Measurements from ENCODE around the gene EGLN2. TPM values are rescaled to one million over a fixed set of nuclear protein-coding genes. Genes with fewer than 3 reads are reported as not detected.

Gene EGLN2
- total and polyA plus RNA-seq, 4 donors: 130 to 157 (median 132) TPM

GRCh38 chr19:40785526-40785925, 13.5 kb upstream of the EGLN2 start:
- H3K4me1 ChIP-seq (ENCODE audit: control insufficient read depth in 5 of 5, insufficient read depth in 5 of 5, low read length in 5 of 5): no peaks in the 10 kb centered on the region
- DNase-seq (no peak), ATAC-seq (ENCODE audit: insufficient read depth, low FRiP score) (no peak)
- H3K4me3 ChIP-seq: no peak overlapping the region
- peaks cover 0 to 27% (median 2%) of the 10 kb centered on the region in 4 donors for H3K36me3 ChIP-seq (ENCODE audit: control insufficient read depth in 4 of 4, insufficient read depth in 4 of 4, low read length in 4 of 4)
- H3K27me3 ChIP-seq (ENCODE audit: control insufficient read depth in 3 of 3, insufficient read depth in 3 of 3, low read length in 2 of 3): no peaks in the 10 kb centered on the region
- no peak overlapping the region for H3K27ac ChIP-seq (ENCODE audit: low read depth in 1 of 2, low read length in 1 of 2)
- no peak overlapping the region for H3K9ac ChIP-seq (ENCODE audit: insufficient read depth in 1 of 2, low read length in 2 of 2)
- H3K9me3 ChIP-seq (ENCODE audit: control insufficient read depth in 4 of 4, insufficient read depth in 3 of 4, low read length in 3 of 4): peaks cover 0 to 2% (median 0%) of the 10 kb centered on the region in 4 donors
- no peak for TF ChIP-seq CTCF (IDR thresholded peaks at IDR 0.05; ENCODE audit: control extremely low read depth, extremely low read depth)
- WGBS, 2 donors: 64 to 74% methylated on average over 1 of the region's 1 CpG

- Histone ChIP-seq H3K4me3 (no peak overlapping the region), H3K27ac (ENCODE audit: low read depth in 1 of 2, low read length in 1 of 2) (no peak overlapping the region), H3K27me3 (ENCODE audit: control insufficient read depth in 3 of 3, insufficient read depth in 3 of 3, low read length in 2 of 3) (no peaks in the 10 kb centered on the region), H3K9me3 (ENCODE audit: control insufficient read depth in 4 of 4, insufficient read depth in 3 of 4, low read length in 3 of 4) (peaks cover 0 to 2% (median 0%) of the 10 kb centered on the region in 4 donors), H3K4me1 (ENCODE audit: control insufficient read depth in 5 of 5, insufficient read depth in 5 of 5, low read length in 5 of 5) (no peaks in the 10 kb centered on the region), H3K9ac (ENCODE audit: insufficient read depth in 1 of 2, low read length in 2 of 2) (no peak overlapping the region), H3K36me3 (ENCODE audit: control insufficient read depth in 4 of 4, insufficient read depth in 4 of 4, low read length in 4 of 4) (peaks cover 0 to 27% (median 2%) of the 10 kb centered on the region in 4 donors)
- DNase-seq: no peak
- WGBS, 2 donors: 92 to 93% methylated on average over 25 of the region's 25 CpGs
- TF ChIP-seq CTCF (IDR thresholded peaks at IDR 0.05; ENCODE audit: control extremely low read depth, extremely low read depth): no peak
- no peak for ATAC-seq (ENCODE audit: insufficient read depth, low FRiP score)
These were observed 12.6 kb upstream of the EGLN2 start for GRCh38 chr19:40786060-40787037.

- peaks cover 0 to 2% (median 0%) of the 10 kb centered on the region in 4 donors for H3K9me3 ChIP-seq (ENCODE audit: control insufficient read depth in 4 of 4, insufficient read depth in 3 of 4, low read length in 3 of 4)
- no peak overlapping the region for H3K9ac ChIP-seq (ENCODE audit: insufficient read depth in 1 of 2, low read length in 2 of 2)
- 80 to 82% methylated on average over 7 of the region's 7 CpGs for WGBS, 2 donors
- DNase-seq: no peak
- peak overlapping the region in 1 of 2 donors; percentile 60 for H3K27ac ChIP-seq (ENCODE audit: low read depth in 1 of 2, low read length in 1 of 2)
- no peaks in the 10 kb centered on the region for H3K27me3 ChIP-seq (ENCODE audit: control insufficient read depth in 3 of 3, insufficient read depth in 3 of 3, low read length in 2 of 3)
- no peak for TF ChIP-seq CTCF (IDR thresholded peaks at IDR 0.05; ENCODE audit: control extremely low read depth, extremely low read depth)
- H3K36me3 ChIP-seq (ENCODE audit: control insufficient read depth in 4 of 4, insufficient read depth in 4 of 4, low read length in 4 of 4): peaks cover 0 to 14% (median 2%) of the 10 kb centered on the region in 4 donors
- ATAC-seq (ENCODE audit: insufficient read depth, low FRiP score): peak; percentile 76
- H3K4me1 ChIP-seq (ENCODE audit: control insufficient read depth in 5 of 5, insufficient read depth in 5 of 5, low read length in 5 of 5): peaks cover 0 to 7% (median 5%) of the 10 kb centered on the region in 5 donors
- no peak overlapping the region for H3K4me3 ChIP-seq
These were observed 7.6 kb upstream of the EGLN2 start for GRCh38 chr19:40791349-40791748.

Data from lung (tissue), 12 donors.